GM18873 (cell line): ENCODE data around the gene GPC5.
A peak's percentile ranks its signal among the peaks of the same experiment; 100 is the strongest.
"Not testable (repeated sequence)": the region's sequence is repeated elsewhere in the genome, so short reads cannot be mapped to it uniquely, and the experiment has no call there.

Experiments
- ATAC-seq: cut with Tn5 transposase; IDR thresholded peaks from one replicate; pipeline ENCODE4 v1.9.1; 2021; ENCODE audit warnings: mild to moderate bottlenecking, moderate library complexity, moderate number of reproducible peaks; ENCODE audit not compliant: unreplicated experiment, low FRiP score

GPC5 gene

GRCh38 chr13:91813253-91813652 lies 414.8 kb downstream of the GPC5 start:
- ATAC-seq: no peak

- no peak for ATAC-seq
These were observed 417.9 kb downstream of the GPC5 start for GRCh38 chr13:91816263-91816807.

DNA sequence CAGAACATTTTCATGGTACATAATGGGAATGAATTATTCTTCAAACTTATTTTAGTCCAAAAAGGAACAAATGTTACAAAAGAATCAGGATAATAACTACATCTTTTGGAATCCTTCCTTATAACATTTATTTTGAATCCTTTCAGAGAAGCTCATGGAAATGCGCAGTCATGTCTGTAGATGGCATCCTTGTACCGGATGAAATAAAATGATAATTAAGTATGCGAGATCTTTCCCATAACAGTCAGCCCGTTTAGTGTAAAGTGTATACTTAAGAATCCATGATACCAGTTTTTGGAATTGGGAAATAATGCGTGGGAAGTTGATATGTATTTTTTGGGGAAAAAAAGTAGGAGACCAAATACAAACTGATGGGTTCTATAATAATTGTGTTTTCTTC lies 418.8 kb downstream of the GPC5 start:
- no peak for ATAC-seq

- ATAC-seq: no peak
These were observed 426.0 kb downstream of the GPC5 start for GRCh38 chr13:91824416-91824815.

- no peak for ATAC-seq
These were observed 427.1 kb downstream of the GPC5 start for GRCh38 chr13:91825516-91825915.

GRCh38 chr13:91836553-91836952 lies 438.1 kb downstream of the GPC5 start:
- ATAC-seq: no peak

GRCh38 chr13:91845612-91846011 lies 447.2 kb downstream of the GPC5 start:
- no peak for ATAC-seq

DNA sequence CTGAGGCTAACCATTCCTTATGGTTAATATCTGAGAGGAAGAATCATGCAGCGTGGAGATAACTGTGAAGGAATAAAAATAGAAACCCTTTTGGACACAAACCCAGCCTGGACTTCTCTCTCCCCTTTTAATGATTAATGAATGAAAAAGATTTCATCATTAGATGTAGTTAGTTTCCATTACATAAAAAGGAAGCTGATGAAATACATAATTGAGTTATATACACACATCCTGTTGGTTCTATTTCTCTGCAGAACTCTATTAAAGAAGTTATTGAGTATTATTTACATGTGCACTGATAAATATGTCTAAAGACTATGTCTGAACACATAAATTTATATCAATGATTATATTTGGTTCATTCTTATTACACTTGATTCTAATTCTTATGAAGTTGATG lies 465.3 kb downstream of the GPC5 start:
- no peak for ATAC-seq

GRCh38 chr13:91868351-91868750 lies 469.9 kb downstream of the GPC5 start:
- no peak for ATAC-seq

DNA sequence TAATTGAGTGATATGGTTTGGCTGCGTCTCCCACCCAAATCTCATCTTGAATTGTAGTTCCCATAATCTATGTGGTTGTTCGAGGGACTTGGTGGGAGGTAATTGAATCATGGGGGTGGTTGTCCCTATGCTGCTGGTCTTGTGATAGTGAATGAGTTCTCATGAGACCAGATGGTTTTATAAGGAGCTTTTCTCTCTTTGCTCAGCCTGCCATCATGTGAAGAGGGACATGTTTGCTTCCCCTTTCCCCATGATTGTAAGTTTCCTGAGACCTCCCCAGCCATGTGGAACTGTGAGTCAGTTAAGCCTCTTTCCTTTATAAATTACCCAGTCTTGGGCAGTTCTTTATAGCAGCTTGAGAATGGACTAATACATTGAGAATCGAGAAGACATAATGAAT lies 480.1 kb downstream of the GPC5 start:
- no peak for ATAC-seq

- no peak for ATAC-seq
These were observed 480.9 kb downstream of the GPC5 start for GRCh38 chr13:91879360-91879759.

GRCh38 chr13:91882918-91883317 lies 484.5 kb downstream of the GPC5 start:
- no peak for ATAC-seq

GRCh38 chr13:91889641-91890040 lies 491.2 kb downstream of the GPC5 start:
- ATAC-seq: no peak

DNA sequence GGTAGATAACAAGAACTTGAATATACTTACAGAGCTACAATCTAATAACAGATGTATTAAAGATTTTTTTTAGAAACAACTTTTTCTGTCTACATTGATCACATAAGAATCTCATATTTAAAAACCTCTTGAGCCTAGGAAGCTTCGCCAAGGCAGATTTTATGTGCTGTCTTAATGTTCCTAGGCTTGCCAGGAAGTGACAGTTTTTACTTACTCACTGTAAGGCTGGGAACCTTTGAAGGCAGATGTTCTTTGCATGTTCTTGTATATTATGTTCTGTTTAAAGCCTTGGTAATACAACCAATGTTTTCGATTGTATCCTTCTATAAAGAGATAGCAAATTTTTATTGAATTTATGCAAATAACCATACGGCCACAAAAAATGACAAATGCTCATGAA lies 492.7 kb downstream of the GPC5 start:
- no peak for ATAC-seq

GRCh38 chr13:91893040-91893439 lies 494.6 kb downstream of the GPC5 start:
- ATAC-seq: no peak

DNA sequence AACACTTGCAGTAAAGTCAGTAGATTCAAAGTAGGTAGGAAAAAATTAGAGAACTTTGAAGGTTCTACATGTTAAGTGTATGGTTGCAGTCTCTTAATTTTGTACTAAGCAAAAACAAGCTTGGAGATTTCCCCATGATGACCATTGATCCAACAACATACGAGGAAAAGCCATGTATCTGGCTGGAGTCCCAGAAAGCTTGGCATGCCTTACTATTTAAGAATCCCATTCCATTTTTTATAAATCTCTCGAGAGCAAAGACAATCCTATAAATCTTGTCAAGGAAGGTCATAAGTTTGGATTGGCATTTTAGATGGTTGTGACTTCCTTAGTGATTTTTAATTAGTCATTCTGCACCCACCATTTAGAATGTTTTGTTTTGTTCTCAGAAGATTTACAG lies 495.9 kb downstream of the GPC5 start:
- no peak for ATAC-seq

- no peak for ATAC-seq
These were observed 498.1 kb downstream of the GPC5 start for GRCh38 chr13:91896547-91896946.

GRCh38 chr13:91898986-91899385 lies 500.6 kb downstream of the GPC5 start:
- not testable (repeated sequence) for ATAC-seq

- no peak for ATAC-seq
These were observed 503.9 kb downstream of the GPC5 start for GRCh38 chr13:91902291-91902690.

GRCh38 chr13:91904005-91904404 lies 505.6 kb downstream of the GPC5 start:
- ATAC-seq: no peak

GRCh38 chr13:91904597-91904996 lies 506.2 kb downstream of the GPC5 start:
- peak; percentile 72 for ATAC-seq

GRCh38 chr13:91907398-91907797 lies 509.0 kb downstream of the GPC5 start:
- ATAC-seq: no peak

GRCh38 chr13:91909617-91910016 lies 511.2 kb downstream of the GPC5 start:
- no peak for ATAC-seq
